T-helper 2 cell treated with Interferon-gamma antibody and Interleukin-4, amounts not matched to agents 100 ng/mL and 5 ng/mL, for 36 hours (primary cell): Measurements from ENCODE around the gene LGMN. TPM values are rescaled to one million over a fixed set of nuclear protein-coding genes. Genes with fewer than 3 reads are reported as not detected.

Experiments used
- intact Hi-C: fragments of 100-400 bp; cut with micrococcal nuclease; formaldehyde crosslinking; loops from one replicate; pipeline ENCODE4 v1.15.1; 2023
- total RNA-seq: library from RNA; stranded (reverse); gene quantifications from 2 replicates; pipeline ENCODE4 v1.2.3, GENCODE V29; 2022

Gene LGMN
- total RNA-seq, 1 donor from 2014 or later, result 1.4 TPM

GRCh38 chr14:92677955-92678354, 70.5 kb downstream of the LGMN start:
- intact Hi-C loops, result no loop called here

GRCh38 chr14:92677087-92677668, 71.2 kb downstream of the LGMN start:
- intact Hi-C loops, result no loop called here

- intact Hi-C loops, result no loop called here
Measured at GRCh38 chr14:92676403-92677086, 71.9 kb downstream of the LGMN start.

- intact Hi-C loops, result no loop called here
Measured at GRCh38 chr14:92675976-92676375, 72.5 kb downstream of the LGMN start.

GRCh38 chr14:92675421-92675820, 73.0 kb downstream of the LGMN start:
- intact Hi-C loops, result no loop called here

- intact Hi-C loops, result no loop called here
Measured at GRCh38 chr14:92673601-92674150, 74.8 kb downstream of the LGMN start.

GRCh38 chr14:92670643-92671366, 77.6 kb downstream of the LGMN start:
- intact Hi-C loops, result no loop called here

GRCh38 chr14:92670160-92670559, 78.3 kb downstream of the LGMN start:
- intact Hi-C loops, result no loop called here

GRCh38 chr14:92668276-92668973, 80.0 kb downstream of the LGMN start:
- intact Hi-C loops, result no loop called here

- intact Hi-C loops, result no loop called here
Measured at GRCh38 chr14:92666251-92666650, 82.2 kb downstream of the LGMN start.

- intact Hi-C loops, result no loop called here
Measured at GRCh38 chr14:92665661-92666110, 82.7 kb downstream of the LGMN start.

- intact Hi-C loops, result no loop called here
Measured at GRCh38 chr14:92663049-92663448, 85.4 kb downstream of the LGMN start.

- intact Hi-C loops, result no loop called here
Measured at GRCh38 chr14:92660571-92660970, 87.9 kb downstream of the LGMN start.

- intact Hi-C loops, result no loop called here
Measured at GRCh38 chr14:92659765-92660561, 88.5 kb downstream of the LGMN start.

- intact Hi-C loops, result no loop called here
Measured at GRCh38 chr14:92658684-92659083, 89.7 kb downstream of the LGMN start.

GRCh38 chr14:92658160-92658559, 90.3 kb downstream of the LGMN start:
- intact Hi-C loops, result no loop called here

GRCh38 chr14:92657457-92658142, 90.8 kb downstream of the LGMN start:
- intact Hi-C loops, result no loop called here

- intact Hi-C loops, result no loop called here
Measured at GRCh38 chr14:92656306-92657081, 91.9 kb downstream of the LGMN start.

- intact Hi-C loops, result no loop called here
Measured at GRCh38 chr14:92655419-92656201, 92.8 kb downstream of the LGMN start.
